GM18507 (cell line): ENCODE measurements around the gene ECD.
A peak's percentile ranks its signal among the peaks of the same experiment; 100 is the strongest.

Experiments used
- DNase-seq: peaks from one replicate; pipeline ENCODE4 v3.0.0; 2011; ENCODE audit warnings: low read depth; ENCODE audit not compliant: insufficient read length; ENCODE audit errors: extremely low spot score
- FAIRE-seq: peaks from 2 replicates; lab custom pipeline; 2011; peaks lifted over from hg19 to GRCh38; lab: Jason Lieb, UNC

Gene ECD

GRCh38 chr10:73167783-73168464, at the start of gene ECD, which contains the start of gene FAM149B1:
ECD (minus strand) TSS chr10:73168008; CDS start chr10:73163937, 4,071 bp downstream.
FAM149B1 (plus strand) TSS chr10:73168119; CDS start chr10:73168340, 221 bp downstream.
- DNase-seq (peak; percentile 83), FAIRE-seq (peak; percentile 99)

GRCh38 chr10:73215749-73216148, 47.9 kb upstream of the ECD start:
- FAIRE-seq: no peak

GRCh38 chr10:73211106-73211811, 43.5 kb upstream of the ECD start:
- FAIRE-seq (peak; percentile 59), DNase-seq (no peak)

More at GRCh38 chr10:73215749-73216148, 47.9 kb upstream of the ECD start:
- DNase-seq: no peak

GRCh38 chr10:73210395-73211105, 42.7 kb upstream of the ECD start:
- FAIRE-seq: no peak
- DNase-seq: no peak

GRCh38 chr10:73209705-73210104, 41.9 kb upstream of the ECD start:
- DNase-seq (no peak), FAIRE-seq (no peak)

- DNase-seq: no peak
- no peak for FAIRE-seq
Observed at GRCh38 chr10:73207883-73208282, 40.1 kb upstream of the ECD start.

GRCh38 chr10:73206385-73206784, 38.6 kb upstream of the ECD start:
- FAIRE-seq (no peak), DNase-seq (no peak)

GRCh38 chr10:73205890-73206289, 38.1 kb upstream of the ECD start:
- FAIRE-seq (no peak), DNase-seq (no peak)

- no peak for FAIRE-seq
- no peak for DNase-seq
Observed at GRCh38 chr10:73205081-73205480, 37.3 kb upstream of the ECD start.

GRCh38 chr10:73190188-73190587, 22.4 kb upstream of the ECD start:
- no peak for FAIRE-seq
- no peak for DNase-seq

- no peak for DNase-seq
- FAIRE-seq: no peak
Observed at GRCh38 chr10:73186266-73186665, 18.5 kb upstream of the ECD start.

- FAIRE-seq (no peak), DNase-seq (no peak)
Observed at GRCh38 chr10:73183667-73184281, 16.0 kb upstream of the ECD start.

GRCh38 chr10:73182568-73182967, 14.8 kb upstream of the ECD start:
- FAIRE-seq (no peak), DNase-seq (no peak)

- DNase-seq (no peak), FAIRE-seq (no peak)
Observed at GRCh38 chr10:73174148-73174925, 6.5 kb upstream of the ECD start.

- DNase-seq: no peak
- no peak for FAIRE-seq
Observed at GRCh38 chr10:73172867-73173266, 5.1 kb upstream of the ECD start.

- no peak for FAIRE-seq
- DNase-seq: no peak
Observed at GRCh38 chr10:73169320-73169719, 1.5 kb upstream of the ECD start.

- peak; percentile 5 for FAIRE-seq
- DNase-seq: no peak
Observed at GRCh38 chr10:73168465-73168803, 626 bp upstream of the ECD start.

GRCh38 chr10:73167458-73167782, 388 bp downstream of the ECD start:
- no peak for DNase-seq

GRCh38 chr10:73166972-73167371, 836 bp downstream of the ECD start:
- DNase-seq (no peak), FAIRE-seq (no peak)

More at GRCh38 chr10:73167458-73167782, 388 bp downstream of the ECD start:
- no peak for FAIRE-seq
